Hematopoietic multipotent progenitor cell (in vitro differentiated cells): Measurements from ENCODE around the gene UBA1. TPM values are rescaled to one million over a fixed set of nuclear protein-coding genes. Genes with fewer than 3 reads are reported as not detected.
"Not testable (repeated sequence)": the region's sequence is repeated elsewhere in the genome, so short reads cannot be mapped to it uniquely, and the experiment has no call there.

ENCODE experiments used
- DNase-seq, 3 donors: peaks; one replicate each; pipeline ENCODE4 v3.0.0-alpha.2; 2011 to 2015; ENCODE audit warnings: low read depth in 2 of 3, low spot score in 2 of 3
- total RNA-seq: library from RNA; depleted of rRNA; stranded (reverse); fragments of >200 nt; gene quantifications from one replicate; pipeline ENCODE4 v1.2.3, GENCODE V29; 2012

UBA1 gene
- total RNA-seq, 1 donor: 224 TPM

DNA sequence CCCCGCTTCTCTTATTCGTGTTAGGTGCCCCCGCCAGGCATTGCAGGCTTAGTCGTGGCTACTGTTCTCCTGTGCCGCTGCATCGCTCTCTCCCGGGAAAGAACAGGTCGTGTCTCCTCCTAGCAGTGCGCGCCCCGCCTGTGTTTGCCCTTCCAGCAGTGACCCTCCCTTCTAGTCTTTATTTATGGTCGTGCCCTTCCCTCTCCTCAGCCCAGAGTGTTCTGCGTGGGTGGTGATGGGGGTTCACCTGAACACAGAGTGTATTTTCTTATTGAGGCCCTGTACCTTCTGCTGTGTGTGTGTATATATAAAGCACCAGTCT, 54.3 kb downstream of the UBA1 start:
- DNase-seq: no peak

DNA sequence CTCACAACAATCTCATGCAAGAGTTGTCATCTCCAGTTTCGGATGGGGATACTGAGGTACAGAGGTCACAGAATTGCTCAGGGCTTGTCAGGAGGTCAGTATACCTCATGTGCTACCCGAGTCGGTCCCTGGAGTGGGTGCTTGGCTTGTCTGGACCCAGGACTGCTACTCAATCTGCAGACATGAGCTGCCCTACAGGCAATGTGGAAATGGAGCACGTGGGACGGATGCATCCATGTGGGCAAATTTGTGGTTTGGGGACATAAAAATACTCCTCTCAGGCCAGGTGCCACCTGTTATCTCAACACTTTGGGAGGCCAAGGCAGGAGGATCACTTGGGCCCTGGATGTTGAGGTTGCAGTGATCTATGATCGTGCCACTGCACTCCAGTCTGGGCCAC, 54.9 kb downstream of the UBA1 start:
- DNase-seq: no peak

- no peak for DNase-seq
Measured at GRCh38 chrX:47250017-47250347, 56.4 kb downstream of the UBA1 start.

- DNase-seq: not testable (repeated sequence)
Measured at GRCh38 chrX:47257620-47258019, 64.0 kb downstream of the UBA1 start.

Other genes starting within 250 kb of the UBA1 start
- not detected for gene RGN, start 115.4 kb upstream of the UBA1 start, total RNA-seq
- gene NDUFB11, start 49.1 kb upstream of the UBA1 start, total RNA-seq: 59.8 TPM
- gene RBM10, start 48.6 kb upstream of the UBA1 start, total RNA-seq: 80.8 TPM
- gene CDK16, start 24.9 kb downstream of the UBA1 start, total RNA-seq: 65.4 TPM
- gene USP11, start 39.2 kb downstream of the UBA1 start, total RNA-seq: 110 TPM
- 0.54 TPM for gene ZNF157, start 176.7 kb downstream of the UBA1 start, total RNA-seq